Stomach (tissue), 9 donors: Measurements from ENCODE around the gene TRABD2B. TPM values are rescaled to one million over a fixed set of nuclear protein-coding genes. Genes with fewer than 3 reads are reported as not detected.

Experiments
- DNase-seq, 2 donors: peaks; one replicate each; pipeline versions ENCODE4 v3.0.0 to v3.0.0-alpha.2; 2013 to 2019
- H3K27ac ChIP-seq, 5 donors: fragments of 200-600 bp in 4 of 5; sonication (generic) in 4 of 5; one replicate each; pipeline ENCODE4 v1.5.1; 2013 to 2019; ENCODE audit warnings: mild to moderate bottlenecking in 1 of 5, moderate library complexity in 1 of 5
- H3K27me3 ChIP-seq, 3 donors: fragments of 200-600 bp; sonication (generic); one replicate each; pipeline ENCODE4 v1.5.1; 2017 to 2019; ENCODE audit warnings: mixed run types in 1 of 3
- H3K36me3 ChIP-seq, 4 donors: fragments of 200-600 bp; sonication (generic); 1 replicate in 3 of 4; 2 replicates in 1 of 4; pipeline ENCODE4 v1.5.1; 2016 to 2019
- H3K4me1 ChIP-seq, 4 donors: fragments of 200-600 bp; sonication (generic); one replicate each; pipeline ENCODE4 v1.5.1; 2016 to 2019
- H3K4me3 ChIP-seq, 4 donors: fragments of 200-600 bp; sonication (generic) in 3 of 4; one replicate each; pipeline ENCODE4 v1.5.1; 2016 to 2019; ENCODE audit warnings: mild to moderate bottlenecking in 1 of 4
- H3K9me3 ChIP-seq, 4 donors: fragments of 200-600 bp; sonication (generic); one replicate each; pipeline ENCODE4 v1.5.1; 2016 to 2019
- EP300 ChIP-seq: sonication (generic); formaldehyde crosslinking; IDR thresholded peaks from one replicate; pipeline ENCODE4 v1.6.1; 2017; ENCODE audit warnings: antibody characterized with exemption
- POLR2A ChIP-seq, 4 donors: fragments of 450-650 bp; IDR thresholded peaks; one replicate each; pipeline ENCODE4 v1.6.1; 2016; ENCODE audit warnings: antibody characterized with exemption in 4 of 4, control low read depth in 2 of 4, mild to moderate bottlenecking in 1 of 4, moderate library complexity in 1 of 4
- POLR2AphosphoS5 ChIP-seq, 3 donors: sonication (generic); formaldehyde crosslinking; IDR thresholded peaks; one replicate each; pipeline ENCODE4 v1.6.1; 2016; ENCODE audit warnings: antibody characterized with exemption in 3 of 3
- WGBS, 5 donors: extraction: QIAGEN DNeasy Blood & Tissue Kit in 3 of 5; methylation state at CpG; one replicate each; pipeline versions ENCODE4 v1.1.5 to v1.1.7; 2013 to 2018; 5-methylcytosine and 5-hydroxymethylcytosine counted together
- intact Hi-C: fragments of 100-400 bp; cut with DNase I; formaldehyde crosslinking; loops from one replicate; pipeline ENCODE4 v1.15.1; 2023; ENCODE audit warnings: low total_unique reads
- polyA plus RNA-seq, 3 donors: library from polyadenylated mRNA; stranded (reverse); fragments of 200-250 nt; gene quantifications; one replicate each; pipeline ENCODE4 v1.2.3, GENCODE V29; 2013
- total RNA-seq, 5 donors: library from RNA; depleted of rRNA; stranded (reverse); fragments of >200 nt; gene quantifications; one replicate each; pipeline versions ENCODE4 v1.1.0 to v1.2.3, GENCODE V29; 2014 to 2016
- TF ChIP-seq, protein P1 (sequence below), 7 experiments: fragments of 450-650 bp in 4 of 7; fragments of 200-600 bp in 3 of 7; sonication (generic) in 3 of 7; IDR thresholded peaks; one replicate each; pipeline ENCODE4 v1.5.1; 2016 to 2019; ENCODE audit warnings: antibody characterized with exemption in 7 of 7, control low read depth in 2 of 7, mild to moderate bottlenecking in 1 of 7
- donor health status: healthy with polysubstance abuse.
- donor health status: Bipolar disorder and iron deficiency.
- donor health status: healthy.

Gene TRABD2B
- total and polyA plus RNA-seq, 8 donors, result 0.31 to 2.0 (median 0.93) TPM; not detected in 1

DNA sequence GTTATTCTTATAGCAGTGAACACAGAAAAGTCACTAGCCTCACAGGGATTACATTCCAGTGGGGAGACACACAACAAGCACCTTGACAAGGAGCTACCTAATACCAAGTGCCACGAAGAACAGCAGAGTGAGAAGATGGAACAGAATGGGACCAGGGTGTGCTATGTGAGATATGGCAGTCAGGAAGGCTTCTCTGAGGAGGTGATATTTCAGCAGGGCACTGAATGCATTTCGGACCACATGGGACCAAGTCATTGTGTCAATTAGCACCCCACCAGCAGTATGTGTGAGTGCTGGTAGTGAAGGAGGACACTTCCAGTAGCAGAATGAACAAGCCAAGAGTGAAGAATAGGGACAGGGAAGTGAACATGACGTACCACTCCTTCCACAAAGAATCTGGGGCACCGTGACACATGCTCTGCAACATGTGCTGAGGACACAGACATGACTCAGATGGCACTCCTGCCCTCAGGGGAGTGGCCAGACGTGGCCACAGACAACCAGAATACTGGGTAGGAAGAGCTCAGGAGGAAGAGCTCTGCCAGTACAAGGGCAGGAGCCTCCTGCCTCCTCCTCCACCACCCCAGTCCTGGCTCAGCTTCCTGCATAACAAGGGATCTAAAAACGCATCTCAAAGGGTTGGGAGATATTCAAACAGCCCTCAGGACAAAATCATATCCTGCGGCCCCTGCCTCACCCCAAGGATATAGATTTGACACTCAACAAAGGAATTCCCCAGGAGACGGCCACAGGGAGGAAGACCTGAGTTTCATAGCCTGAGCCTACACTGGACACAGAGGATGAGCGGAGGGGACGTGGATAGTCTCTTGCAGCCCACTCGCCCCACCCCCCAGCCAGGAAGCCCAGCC lies 102.5 kb downstream of the TRABD2B start:
- peak in 1 of 2 donors; percentile 50 for DNase-seq

DNA sequence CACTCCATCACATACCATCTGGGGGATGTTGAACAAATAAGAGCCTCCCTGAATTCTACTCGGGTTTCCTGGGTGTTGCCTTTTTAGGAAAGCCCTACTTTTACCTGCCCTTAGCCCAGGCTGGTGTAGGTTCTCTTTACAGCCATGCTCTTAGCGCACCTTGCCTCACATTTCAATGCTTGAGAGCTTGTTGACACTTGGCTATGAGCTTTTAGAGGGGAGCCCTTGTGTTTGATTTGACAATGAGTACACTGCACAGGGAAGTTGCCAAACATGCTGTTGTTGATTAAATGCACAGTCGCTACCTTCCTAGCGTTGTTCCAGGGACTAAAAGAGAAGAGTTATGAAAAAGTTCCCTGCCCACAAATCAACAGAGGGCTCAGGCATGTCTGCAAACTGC lies 103.8 kb downstream of the TRABD2B start:
- Histone ChIP-seq H3K4me1 (no peaks in the 10 kb centered on the region), H3K36me3 (no peaks in the 10 kb centered on the region), H3K9me3 (no peaks in the 10 kb centered on the region), H3K4me3 (no peak overlapping the region), H3K27ac (no peak overlapping the region), H3K27me3 (no peaks in the 10 kb centered on the region)
- DNase-seq, result no peak
- TF ChIP-seq POLR2A (IDR thresholded peaks at IDR 0.05), result no peak
- no peak for TF ChIP-seq EP300
- TF ChIP-seq, protein P1, sequence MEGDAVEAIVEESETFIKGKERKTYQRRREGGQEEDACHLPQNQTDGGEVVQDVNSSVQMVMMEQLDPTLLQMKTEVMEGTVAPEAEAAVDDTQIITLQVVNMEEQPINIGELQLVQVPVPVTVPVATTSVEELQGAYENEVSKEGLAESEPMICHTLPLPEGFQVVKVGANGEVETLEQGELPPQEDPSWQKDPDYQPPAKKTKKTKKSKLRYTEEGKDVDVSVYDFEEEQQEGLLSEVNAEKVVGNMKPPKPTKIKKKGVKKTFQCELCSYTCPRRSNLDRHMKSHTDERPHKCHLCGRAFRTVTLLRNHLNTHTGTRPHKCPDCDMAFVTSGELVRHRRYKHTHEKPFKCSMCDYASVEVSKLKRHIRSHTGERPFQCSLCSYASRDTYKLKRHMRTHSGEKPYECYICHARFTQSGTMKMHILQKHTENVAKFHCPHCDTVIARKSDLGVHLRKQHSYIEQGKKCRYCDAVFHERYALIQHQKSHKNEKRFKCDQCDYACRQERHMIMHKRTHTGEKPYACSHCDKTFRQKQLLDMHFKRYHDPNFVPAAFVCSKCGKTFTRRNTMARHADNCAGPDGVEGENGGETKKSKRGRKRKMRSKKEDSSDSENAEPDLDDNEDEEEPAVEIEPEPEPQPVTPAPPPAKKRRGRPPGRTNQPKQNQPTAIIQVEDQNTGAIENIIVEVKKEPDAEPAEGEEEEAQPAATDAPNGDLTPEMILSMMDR (IDR thresholded peaks at IDR 0.05), result no peak
- TF ChIP-seq POLR2AphosphoS5 (IDR thresholded peaks at IDR 0.05), result no peak
- WGBS, 5 donors, result 55 to 70% (median 65%) methylated on average over 4 of the region's 4 CpGs
- intact Hi-C loops, result no loop called here

More for the DNA sequence above, 102.5 kb downstream of the TRABD2B start:
- Histone ChIP-seq H3K27ac (no peak overlapping the region), H3K27me3 (no peaks in the 10 kb centered on the region), H3K9me3 (no peaks in the 10 kb centered on the region), H3K4me3 (no peak overlapping the region), H3K36me3 (no peaks in the 10 kb centered on the region), H3K4me1 (no peaks in the 10 kb centered on the region)
- TF ChIP-seq POLR2AphosphoS5 (IDR thresholded peaks at IDR 0.05), result peak in 1 of 3 donors; percentile 42
- TF ChIP-seq, protein P1 (IDR thresholded peaks at IDR 0.05), result no peak
- WGBS, 5 donors, result 62 to 76% (median 68%) methylated on average over 11 of the region's 11 CpGs
- intact Hi-C loops, result no loop called here

DNA sequence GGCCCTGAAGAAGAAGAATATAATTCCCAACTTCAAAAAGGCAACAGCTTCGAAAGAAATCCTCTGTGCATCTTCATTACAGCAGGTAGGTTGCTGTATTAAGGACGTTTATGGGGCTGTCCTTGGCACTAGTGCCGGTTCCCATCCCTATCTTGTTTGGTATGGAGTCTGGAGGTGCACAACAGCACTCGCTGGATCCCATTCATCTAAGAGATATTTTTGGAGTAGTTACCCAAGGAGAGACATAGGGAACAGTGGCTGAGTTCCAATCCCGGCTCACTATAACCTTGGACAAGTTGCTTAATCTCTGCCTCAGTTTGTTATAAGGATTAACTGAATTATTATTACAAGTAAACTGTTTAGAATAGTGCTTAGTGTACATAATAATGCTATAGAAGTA lies 106.4 kb downstream of the TRABD2B start:
- no peak overlapping the region for H3K4me3 ChIP-seq

DNA sequence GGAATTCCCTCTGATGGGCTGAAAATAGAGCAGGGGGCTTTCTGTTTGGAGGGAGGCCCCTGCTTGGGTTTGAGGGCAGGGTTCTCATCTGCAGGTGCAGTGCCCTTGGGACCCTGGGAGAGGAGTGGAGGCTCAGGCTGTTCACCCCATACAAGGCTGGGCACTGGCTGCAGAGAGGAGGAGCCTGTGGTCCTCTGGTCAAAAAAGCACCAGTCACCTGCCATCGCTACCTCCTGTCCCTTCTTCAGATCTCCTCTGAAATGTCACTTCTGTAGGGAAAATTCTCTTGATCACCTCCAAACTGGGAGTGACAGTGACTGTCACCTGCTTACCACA lies 108.9 kb downstream of the TRABD2B start:
- Histone ChIP-seq H3K4me1 (no peaks in the 10 kb centered on the region), H3K36me3 (no peaks in the 10 kb centered on the region), H3K4me3 (no peak overlapping the region), H3K27me3 (peaks cover 0 to 5% (median 0%) of the 10 kb centered on the region in 3 donors), H3K9me3 (no peaks in the 10 kb centered on the region), H3K27ac (no peak overlapping the region)
- 82 to 100% (median 94%) methylated on average over 1 of the region's 1 CpG for WGBS, 5 donors
- TF ChIP-seq, protein P1 (IDR thresholded peaks at IDR 0.05), result no peak
- TF ChIP-seq POLR2A (IDR thresholded peaks at IDR 0.05) (no peak), POLR2AphosphoS5 (IDR thresholded peaks at IDR 0.05) (no peak), EP300 (no peak)
- DNase-seq, result no peak
- intact Hi-C loops, result no loop called here

More for the DNA sequence above, 106.4 kb downstream of the TRABD2B start:
- WGBS, 5 donors, result 69 to 80% (median 78%) methylated on average over 5 of the region's 5 CpGs
- no peak for TF ChIP-seq EP300
- no peak for TF ChIP-seq POLR2A (IDR thresholded peaks at IDR 0.05)
- TF ChIP-seq, protein P1 (IDR thresholded peaks at IDR 0.05), result no peak
- TF ChIP-seq POLR2AphosphoS5 (IDR thresholded peaks at IDR 0.05), result no peak
- Histone ChIP-seq H3K27me3 (peaks cover 0 to 5% (median 0%) of the 10 kb centered on the region in 3 donors), H3K9me3 (no peaks in the 10 kb centered on the region), H3K4me1 (no peaks in the 10 kb centered on the region), H3K36me3 (no peaks in the 10 kb centered on the region), H3K27ac (no peak overlapping the region)
- no peak for DNase-seq
- intact Hi-C loops, result no loop called here
